ENCODE measurements around the gene STPG2.

The STPG2 gene

GRCh38 chr4:98092833-98093439, 50.3 kb downstream of the STPG2 start:
- no peaks in the 10 kb centered on the region for H3K4me1 ChIP-seq (ENCODE audit: insufficient read depth, low read length)
- H3K9ac ChIP-seq (ENCODE audit: low read length): no peak overlapping the region
- H3K27me3 ChIP-seq (ENCODE audit: control insufficient read depth in 1 of 2, insufficient read depth in 2 of 2, low read length in 2 of 2): no peaks in the 10 kb centered on the region
- H3K36me3 ChIP-seq (ENCODE audit: insufficient read depth, low read length): no peaks in the 10 kb centered on the region
- no peak overlapping the region for H3K27ac ChIP-seq (ENCODE audit: low read depth, low read length)
- no peaks in the 10 kb centered on the region for H3K9me3 ChIP-seq (ENCODE audit: low read length)
- no peak overlapping the region for H3K4me3 ChIP-seq (ENCODE audit: low read depth in 1 of 2, low read length in 2 of 2)

- no peak overlapping the region for H3K9ac ChIP-seq (ENCODE audit: low read length)
- H3K27me3 ChIP-seq (ENCODE audit: control insufficient read depth in 1 of 2, insufficient read depth in 2 of 2, low read length in 2 of 2): no peaks in the 10 kb centered on the region
- no peak overlapping the region for H3K27ac ChIP-seq (ENCODE audit: low read depth, low read length)
- H3K4me3 ChIP-seq (ENCODE audit: low read depth in 1 of 2, low read length in 2 of 2): no peak overlapping the region
- no peaks in the 10 kb centered on the region for H3K4me1 ChIP-seq (ENCODE audit: insufficient read depth, low read length)
- H3K9me3 ChIP-seq (ENCODE audit: low read length): no peaks in the 10 kb centered on the region
- H3K36me3 ChIP-seq (ENCODE audit: insufficient read depth, low read length): no peaks in the 10 kb centered on the region
Observed at GRCh38 chr4:98081936-98082335, 61.3 kb downstream of the STPG2 start.

GRCh38 chr4:98068495-98068894, 74.8 kb downstream of the STPG2 start:
- H3K4me3 ChIP-seq (ENCODE audit: low read depth in 1 of 2, low read length in 2 of 2): no peak overlapping the region

GRCh38 chr4:98055800-98056501, 87.3 kb downstream of the STPG2 start:
- Histone ChIP-seq H3K27ac (ENCODE audit: low read depth, low read length) (no peak overlapping the region), H3K9ac (ENCODE audit: low read length) (no peak overlapping the region), H3K4me1 (ENCODE audit: insufficient read depth, low read length) (no peaks in the 10 kb centered on the region), H3K4me3 (ENCODE audit: low read depth in 1 of 2, low read length in 2 of 2) (no peak overlapping the region), H3K36me3 (ENCODE audit: insufficient read depth, low read length) (no peaks in the 10 kb centered on the region), H3K9me3 (ENCODE audit: low read length) (no peaks in the 10 kb centered on the region), H3K27me3 (ENCODE audit: control insufficient read depth in 1 of 2, insufficient read depth in 2 of 2, low read length in 2 of 2) (no peaks in the 10 kb centered on the region)

More at GRCh38 chr4:98068495-98068894, 74.8 kb downstream of the STPG2 start:
- Histone ChIP-seq H3K9ac (ENCODE audit: low read length) (no peak overlapping the region), H3K4me1 (ENCODE audit: insufficient read depth, low read length) (no peaks in the 10 kb centered on the region), H3K27me3 (ENCODE audit: control insufficient read depth in 1 of 2, insufficient read depth in 2 of 2, low read length in 2 of 2) (no peaks in the 10 kb centered on the region), H3K36me3 (ENCODE audit: insufficient read depth, low read length) (no peaks in the 10 kb centered on the region), H3K27ac (ENCODE audit: low read depth, low read length) (no peak overlapping the region), H3K9me3 (ENCODE audit: low read length) (no peaks in the 10 kb centered on the region)

GRCh38 chr4:98046665-98047064, 96.6 kb downstream of the STPG2 start:
- H3K27ac ChIP-seq (ENCODE audit: low read depth, low read length): no peak overlapping the region
- no peak overlapping the region for H3K4me3 ChIP-seq (ENCODE audit: low read depth in 1 of 2, low read length in 2 of 2)
- H3K9ac ChIP-seq (ENCODE audit: low read length): no peak overlapping the region
- no peaks in the 10 kb centered on the region for H3K4me1 ChIP-seq (ENCODE audit: insufficient read depth, low read length)
- H3K36me3 ChIP-seq (ENCODE audit: insufficient read depth, low read length): no peaks in the 10 kb centered on the region
- H3K27me3 ChIP-seq (ENCODE audit: control insufficient read depth in 1 of 2, insufficient read depth in 2 of 2, low read length in 2 of 2): no peaks in the 10 kb centered on the region
- H3K9me3 ChIP-seq (ENCODE audit: low read length): no peaks in the 10 kb centered on the region

- no peak overlapping the region for H3K4me3 ChIP-seq (ENCODE audit: low read depth in 1 of 2, low read length in 2 of 2)
- H3K9ac ChIP-seq (ENCODE audit: low read length): no peak overlapping the region
- H3K27ac ChIP-seq (ENCODE audit: low read depth, low read length): no peak overlapping the region
- no peaks in the 10 kb centered on the region for H3K36me3 ChIP-seq (ENCODE audit: insufficient read depth, low read length)
- no peaks in the 10 kb centered on the region for H3K9me3 ChIP-seq (ENCODE audit: low read length)
- no peaks in the 10 kb centered on the region for H3K27me3 ChIP-seq (ENCODE audit: control insufficient read depth in 1 of 2, insufficient read depth in 2 of 2, low read length in 2 of 2)
- no peaks in the 10 kb centered on the region for H3K4me1 ChIP-seq (ENCODE audit: insufficient read depth, low read length)
Observed at GRCh38 chr4:98030059-98030458, 113.2 kb downstream of the STPG2 start.

- Histone ChIP-seq H3K4me1 (ENCODE audit: insufficient read depth, low read length) (no peaks in the 10 kb centered on the region), H3K4me3 (ENCODE audit: low read depth in 1 of 2, low read length in 2 of 2) (no peak overlapping the region), H3K27ac (ENCODE audit: low read depth, low read length) (no peak overlapping the region), H3K36me3 (ENCODE audit: insufficient read depth, low read length) (no peaks in the 10 kb centered on the region), H3K9me3 (ENCODE audit: low read length) (no peaks in the 10 kb centered on the region), H3K27me3 (ENCODE audit: control insufficient read depth in 1 of 2, insufficient read depth in 2 of 2, low read length in 2 of 2) (no peaks in the 10 kb centered on the region), H3K9ac (ENCODE audit: low read length) (no peak overlapping the region)
Observed at GRCh38 chr4:98027827-98028226, 115.4 kb downstream of the STPG2 start.

- H3K4me1 ChIP-seq (ENCODE audit: insufficient read depth, low read length): no peaks in the 10 kb centered on the region
Observed at GRCh38 chr4:98026362-98026761, 116.9 kb downstream of the STPG2 start.

GRCh38 chr4:98006814-98007412, 136.4 kb downstream of the STPG2 start:
- Histone ChIP-seq H3K9ac (ENCODE audit: low read length) (no peak overlapping the region), H3K27ac (ENCODE audit: low read depth, low read length) (no peak overlapping the region), H3K4me3 (ENCODE audit: low read depth in 1 of 2, low read length in 2 of 2) (no peak overlapping the region), H3K4me1 (ENCODE audit: insufficient read depth, low read length) (no peaks in the 10 kb centered on the region), H3K36me3 (ENCODE audit: insufficient read depth, low read length) (no peaks in the 10 kb centered on the region), H3K27me3 (ENCODE audit: control insufficient read depth in 1 of 2, insufficient read depth in 2 of 2, low read length in 2 of 2) (no peaks in the 10 kb centered on the region), H3K9me3 (ENCODE audit: low read length) (no peaks in the 10 kb centered on the region)

More at GRCh38 chr4:98026362-98026761, 116.9 kb downstream of the STPG2 start:
- H3K9ac ChIP-seq (ENCODE audit: low read length): no peak overlapping the region
- H3K27ac ChIP-seq (ENCODE audit: low read depth, low read length): no peak overlapping the region
- H3K36me3 ChIP-seq (ENCODE audit: insufficient read depth, low read length): no peaks in the 10 kb centered on the region
- no peaks in the 10 kb centered on the region for H3K9me3 ChIP-seq (ENCODE audit: low read length)
- no peak overlapping the region for H3K4me3 ChIP-seq (ENCODE audit: low read depth in 1 of 2, low read length in 2 of 2)
- H3K27me3 ChIP-seq (ENCODE audit: control insufficient read depth in 1 of 2, insufficient read depth in 2 of 2, low read length in 2 of 2): no peaks in the 10 kb centered on the region

GRCh38 chr4:98006060-98006459, 137.2 kb downstream of the STPG2 start:
- Histone ChIP-seq H3K4me1 (ENCODE audit: insufficient read depth, low read length) (no peaks in the 10 kb centered on the region), H3K27ac (ENCODE audit: low read depth, low read length) (no peak overlapping the region), H3K9me3 (ENCODE audit: low read length) (no peaks in the 10 kb centered on the region), H3K36me3 (ENCODE audit: insufficient read depth, low read length) (no peaks in the 10 kb centered on the region), H3K9ac (ENCODE audit: low read length) (no peak overlapping the region), H3K27me3 (ENCODE audit: control insufficient read depth in 1 of 2, insufficient read depth in 2 of 2, low read length in 2 of 2) (no peaks in the 10 kb centered on the region), H3K4me3 (ENCODE audit: low read depth in 1 of 2, low read length in 2 of 2) (no peak overlapping the region)

GRCh38 chr4:98000940-98001339, 142.3 kb downstream of the STPG2 start:
- H3K4me1 ChIP-seq (ENCODE audit: insufficient read depth, low read length): no peaks in the 10 kb centered on the region
- H3K27me3 ChIP-seq (ENCODE audit: control insufficient read depth in 1 of 2, insufficient read depth in 2 of 2, low read length in 2 of 2): no peaks in the 10 kb centered on the region
- no peak overlapping the region for H3K9ac ChIP-seq (ENCODE audit: low read length)
- no peaks in the 10 kb centered on the region for H3K36me3 ChIP-seq (ENCODE audit: insufficient read depth, low read length)
- H3K27ac ChIP-seq (ENCODE audit: low read depth, low read length): no peak overlapping the region
- no peak overlapping the region for H3K4me3 ChIP-seq (ENCODE audit: low read depth in 1 of 2, low read length in 2 of 2)
- H3K9me3 ChIP-seq (ENCODE audit: low read length): no peaks in the 10 kb centered on the region
